Smooth muscle cell of bladder (primary cell): Measurements from ENCODE around the gene PAPPA. TPM values are rescaled to one million over a fixed set of nuclear protein-coding genes. Genes with fewer than 3 reads are reported as not detected.

ENCODE experiments used
- total RNA-seq: library from RNA; depleted of rRNA; stranded (reverse); fragments of >200 nt; gene quantifications from 2 replicates; pipeline ENCODE4 v1.2.3, GENCODE V29; 2014

The PAPPA gene
- 137 and 209 TPM in 2 replicates for total RNA-seq

DNA sequence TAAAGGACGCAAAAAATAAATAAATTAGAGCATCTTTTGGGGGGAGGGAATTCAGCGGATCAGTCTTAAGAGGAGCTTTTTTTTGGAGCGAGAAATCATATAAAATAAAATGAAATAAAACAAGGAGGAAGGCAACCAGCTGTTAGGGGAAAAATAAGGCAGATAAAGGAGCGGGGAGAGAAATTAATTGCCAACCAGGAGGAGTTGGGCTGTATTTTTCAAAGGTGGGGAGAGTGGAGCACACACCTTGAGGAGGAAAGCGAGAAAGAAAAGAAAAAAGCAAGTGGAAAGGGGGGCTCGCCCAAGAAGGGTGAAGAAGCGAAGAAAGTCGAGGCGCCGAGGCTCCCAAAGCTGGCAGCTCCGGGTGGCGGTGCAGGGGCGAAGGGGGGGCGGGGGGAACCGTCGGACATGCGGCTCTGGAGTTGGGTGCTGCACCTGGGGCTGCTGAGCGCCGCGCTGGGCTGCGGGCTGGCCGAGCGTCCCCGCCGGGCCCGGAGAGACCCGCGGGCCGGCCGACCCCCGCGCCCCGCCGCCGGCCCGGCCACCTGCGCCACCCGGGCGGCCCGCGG is at the start of gene PAPPA:
Gene PAPPA, plus strand, starts transcription at position 27 of the 569 bp plus-strand sequence. Its CDS starts 382 bp downstream, at position 409.

